AG04449 (cell line): Measurements from ENCODE around the gene FRMD8.

Experiments used
- CTCF ChIA-PET: fragments of 350-600 bp; formaldehyde crosslinking; extraction: SDS; loops from one replicate; lab custom pipeline; 2021; ENCODE audit warnings: antibody characterized with exemption; lab: Yijun Ruan, JAX
- POLR2A ChIA-PET: fragments of 400-600, 350-600 bp; formaldehyde crosslinking; extraction: SDS; loops from one replicate; lab custom pipeline; 2020; ENCODE audit warnings: antibody characterized with exemption, inconsistent platforms; lab: Yijun Ruan, JAX
- DNase-seq: peaks from one replicate; pipeline ENCODE4 v3.0.0-alpha.2; 2010; ENCODE audit warnings: low read depth, low spot score
- H3K4me3 ChIP-seq: 2 replicates; pipeline ENCODE4 v1.5.1; 2011; ENCODE audit warnings: low read depth, mild to moderate bottlenecking, control low read depth, low read length
- TF ChIP-seq, protein P1 (sequence below): IDR thresholded peaks from one replicate; pipeline ENCODE4 v1.5.1; 2011; ENCODE audit warnings: mild to moderate bottlenecking, moderate library complexity, low read length, control low read depth, inconsistent platforms; ENCODE audit not compliant: insufficient read depth; ENCODE audit errors: missing control alignments

The FRMD8 gene

DNA sequence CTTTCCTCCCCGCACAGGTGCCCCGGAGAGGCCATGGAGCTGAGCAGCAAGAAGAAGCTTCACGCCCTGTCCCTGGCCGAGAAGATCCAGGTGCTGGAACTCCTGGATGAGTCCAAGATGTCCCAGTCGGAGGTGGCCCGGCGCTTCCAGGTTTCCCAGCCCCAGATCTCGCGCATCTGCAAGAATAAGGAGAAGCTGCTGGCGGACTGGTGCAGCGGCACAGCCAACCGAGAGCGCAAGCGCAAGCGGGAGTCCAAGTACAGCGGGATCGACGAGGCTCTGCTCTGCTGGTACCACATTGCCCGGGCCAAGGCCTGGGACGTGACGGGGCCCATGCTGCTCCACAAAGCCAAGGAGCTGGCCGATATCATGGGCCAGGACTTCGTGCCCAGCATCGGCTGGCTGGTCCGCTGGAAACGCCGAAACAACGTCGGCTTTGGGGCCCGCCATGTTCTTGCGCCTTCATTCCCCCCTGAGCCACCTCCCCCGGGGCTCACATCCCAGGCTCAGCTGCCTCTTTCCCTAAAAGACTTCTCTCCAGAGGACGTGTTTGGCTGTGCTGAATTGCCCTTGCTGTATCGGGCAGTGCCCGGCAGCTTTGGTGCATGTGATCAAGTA lies 30.6 kb upstream of the FRMD8 start:
- peak overlapping the region; percentile 56 for H3K4me3 ChIP-seq
- TF ChIP-seq, protein P1, sequence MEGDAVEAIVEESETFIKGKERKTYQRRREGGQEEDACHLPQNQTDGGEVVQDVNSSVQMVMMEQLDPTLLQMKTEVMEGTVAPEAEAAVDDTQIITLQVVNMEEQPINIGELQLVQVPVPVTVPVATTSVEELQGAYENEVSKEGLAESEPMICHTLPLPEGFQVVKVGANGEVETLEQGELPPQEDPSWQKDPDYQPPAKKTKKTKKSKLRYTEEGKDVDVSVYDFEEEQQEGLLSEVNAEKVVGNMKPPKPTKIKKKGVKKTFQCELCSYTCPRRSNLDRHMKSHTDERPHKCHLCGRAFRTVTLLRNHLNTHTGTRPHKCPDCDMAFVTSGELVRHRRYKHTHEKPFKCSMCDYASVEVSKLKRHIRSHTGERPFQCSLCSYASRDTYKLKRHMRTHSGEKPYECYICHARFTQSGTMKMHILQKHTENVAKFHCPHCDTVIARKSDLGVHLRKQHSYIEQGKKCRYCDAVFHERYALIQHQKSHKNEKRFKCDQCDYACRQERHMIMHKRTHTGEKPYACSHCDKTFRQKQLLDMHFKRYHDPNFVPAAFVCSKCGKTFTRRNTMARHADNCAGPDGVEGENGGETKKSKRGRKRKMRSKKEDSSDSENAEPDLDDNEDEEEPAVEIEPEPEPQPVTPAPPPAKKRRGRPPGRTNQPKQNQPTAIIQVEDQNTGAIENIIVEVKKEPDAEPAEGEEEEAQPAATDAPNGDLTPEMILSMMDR = no peak
- no peak for DNase-seq
- ChIA-PET CTCF (interaction anchor here (0.8 to 2.1 kb wide), 10 partner anchors 11 to 185 kb away, joined by 3 to 7 read pairs (median 3); partner anchors contain the start of gene CAPN1), POLR2A (interaction anchor here (0.5 to 1.3 kb wide), 3 partner anchors 26 to 143 kb away, joined by 3 read pairs; partner anchors contain the start of gene NEAT1)

DNA sequence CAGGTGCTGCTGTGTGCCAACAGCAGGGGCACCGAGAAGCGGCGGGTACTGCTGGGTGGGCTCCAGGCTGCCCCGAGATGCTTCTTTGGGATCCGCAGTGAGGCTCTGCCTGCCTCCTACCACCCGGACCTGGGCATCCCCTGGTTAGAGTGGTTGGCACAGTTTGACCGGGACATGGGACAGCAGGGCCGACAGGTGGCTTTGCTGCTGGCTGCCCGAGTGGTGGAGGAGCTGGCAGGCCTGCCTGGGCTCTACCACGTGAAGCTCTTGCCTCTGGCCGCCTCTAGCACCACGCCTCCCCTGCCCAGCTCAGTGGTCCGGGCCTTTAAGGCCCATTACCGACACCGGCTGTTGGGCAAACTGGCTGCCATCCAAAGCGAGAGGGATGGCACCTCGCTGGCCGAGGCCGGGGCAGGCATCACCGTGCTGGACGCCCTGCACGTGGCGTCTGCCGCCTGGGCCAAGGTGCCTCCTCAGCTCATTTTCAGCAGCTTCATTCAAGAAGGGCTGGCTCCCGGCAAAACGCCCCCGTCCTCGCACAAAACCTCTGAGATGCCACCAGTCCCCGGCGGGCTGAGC lies 30.0 kb upstream of the FRMD8 start:
- ChIA-PET CTCF (interaction anchor here (0.7 to 2.1 kb wide), 13 partner anchors 9 to 184 kb away, joined by 3 to 7 read pairs (median 3); partner anchors contain the start of gene CAPN1), POLR2A (interaction anchor here (0.6 to 1.3 kb wide), 4 partner anchors 66 to 143 kb away, joined by 3 read pairs; partner anchors contain the start of gene NEAT1)
- no peak overlapping the region for H3K4me3 ChIP-seq
- DNase-seq = no peak
- TF ChIP-seq, protein P1 = no peak

DNA sequence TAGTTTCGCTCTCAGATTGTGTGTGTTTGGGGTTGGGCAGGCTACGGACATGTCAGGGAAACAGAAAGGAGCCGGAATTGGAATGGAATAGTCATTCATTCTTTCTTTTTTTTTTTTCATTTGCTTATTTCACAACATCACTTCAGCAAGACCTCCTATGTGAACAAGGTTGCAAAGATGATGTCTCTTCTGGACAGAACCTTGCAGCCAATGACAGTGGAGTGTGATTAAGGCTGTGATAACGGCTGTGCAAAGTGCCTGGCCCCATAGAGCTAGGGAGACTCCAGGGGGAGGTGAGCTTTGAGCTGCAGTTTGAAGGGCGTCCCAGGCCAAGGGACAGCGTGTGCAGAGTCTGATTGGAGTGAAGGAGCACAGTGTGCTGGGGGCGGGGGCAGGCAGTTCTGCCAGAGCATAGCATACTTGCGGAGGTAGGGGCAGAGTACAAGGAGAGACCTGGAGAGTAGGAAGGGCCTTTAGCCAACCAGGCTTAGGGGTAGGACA lies 28.5 kb upstream of the FRMD8 start:
- TF ChIP-seq, protein P1 = no peak
- POLR2A ChIA-PET = interaction anchor here (1.2 kb wide), 2 partner anchors 65 to 140 kb away, joined by 3 read pairs; no protein-coding TSS in a partner anchor
- CTCF ChIA-PET = interaction anchor here (1.4 to 1.5 kb wide), 3 partner anchors 16 to 152 kb away, joined by 3 to 7 read pairs (median 5); no protein-coding TSS in a partner anchor
- no peak for DNase-seq
- H3K4me3 ChIP-seq = no peak overlapping the region

DNA sequence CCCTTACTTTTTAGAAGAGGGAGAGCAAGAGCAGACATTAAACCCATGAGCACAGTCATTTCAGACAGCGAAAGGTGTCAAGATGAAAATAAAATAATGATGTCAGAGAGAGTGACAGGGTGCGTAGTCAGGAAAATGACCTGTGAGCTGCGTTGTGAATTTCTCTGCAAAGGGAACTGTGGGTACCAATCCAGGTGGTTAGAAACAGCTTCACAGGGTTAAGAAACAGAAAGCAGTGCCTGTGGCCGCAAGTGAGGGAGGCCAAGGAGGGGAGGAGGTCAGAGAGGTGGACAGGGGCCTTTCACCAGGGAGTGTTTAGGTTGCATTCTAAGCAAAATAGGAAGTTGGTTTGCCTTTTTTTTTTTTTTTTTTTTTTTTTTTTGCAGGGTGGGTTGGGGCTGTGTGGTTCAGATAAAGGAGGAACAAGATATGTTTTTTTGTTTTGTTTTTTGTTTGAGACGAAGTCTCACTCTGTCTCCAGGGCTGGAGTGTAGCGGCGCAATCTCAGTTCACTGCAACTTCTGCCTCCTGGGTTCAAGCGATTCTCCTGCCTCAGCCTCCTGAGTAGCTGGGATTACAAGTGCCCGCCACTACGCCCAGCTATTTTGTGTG lies 24.0 kb upstream of the FRMD8 start:
- H3K4me3 ChIP-seq = no peak overlapping the region
- ChIA-PET CTCF (interaction anchor here (0.8 to 2.9 kb wide), 4 partner anchors 8 to 148 kb away, joined by 3 to 15 read pairs (median 6); no protein-coding TSS in a partner anchor), POLR2A (interaction anchor here (0.6 to 0.7 kb wide), 2 partner anchors 9 to 146 kb away, joined by 3 read pairs; no protein-coding TSS in a partner anchor)
- TF ChIP-seq, protein P1 = no peak
- DNase-seq = no peak

DNA sequence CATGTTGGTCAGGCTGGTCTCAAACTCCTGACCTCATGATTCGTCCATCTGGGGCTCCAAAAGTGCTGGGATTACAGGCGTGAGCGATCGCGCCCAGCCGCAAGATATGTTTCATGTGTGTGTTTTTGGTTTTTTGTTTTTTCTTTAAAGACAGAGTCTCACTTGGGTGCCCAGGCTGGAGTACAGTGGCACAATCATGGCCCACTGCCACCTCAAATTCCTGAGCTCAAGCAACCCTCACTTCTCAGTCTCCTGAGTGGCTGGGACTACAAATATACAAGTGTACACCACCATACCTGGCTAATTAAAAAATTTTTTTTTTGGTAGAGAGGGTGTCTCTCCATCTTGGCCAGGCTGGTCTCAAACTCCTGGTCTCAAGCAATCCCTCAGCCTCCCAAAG lies 23.5 kb upstream of the FRMD8 start:
- DNase-seq = no peak
- ChIA-PET CTCF (interaction anchor here (1.3 to 1.7 kb wide), 4 partner anchors 9 to 148 kb away, joined by 4 to 7 read pairs (median 4); no protein-coding TSS in a partner anchor), POLR2A (interaction anchor here (0.6 to 0.7 kb wide), 2 partner anchors 8 to 145 kb away, joined by 3 read pairs; no protein-coding TSS in a partner anchor)
- no peak overlapping the region for H3K4me3 ChIP-seq
- TF ChIP-seq, protein P1 = no peak
